ENCODE measurements around the gene XIRP2.

The XIRP2 gene

DNA sequence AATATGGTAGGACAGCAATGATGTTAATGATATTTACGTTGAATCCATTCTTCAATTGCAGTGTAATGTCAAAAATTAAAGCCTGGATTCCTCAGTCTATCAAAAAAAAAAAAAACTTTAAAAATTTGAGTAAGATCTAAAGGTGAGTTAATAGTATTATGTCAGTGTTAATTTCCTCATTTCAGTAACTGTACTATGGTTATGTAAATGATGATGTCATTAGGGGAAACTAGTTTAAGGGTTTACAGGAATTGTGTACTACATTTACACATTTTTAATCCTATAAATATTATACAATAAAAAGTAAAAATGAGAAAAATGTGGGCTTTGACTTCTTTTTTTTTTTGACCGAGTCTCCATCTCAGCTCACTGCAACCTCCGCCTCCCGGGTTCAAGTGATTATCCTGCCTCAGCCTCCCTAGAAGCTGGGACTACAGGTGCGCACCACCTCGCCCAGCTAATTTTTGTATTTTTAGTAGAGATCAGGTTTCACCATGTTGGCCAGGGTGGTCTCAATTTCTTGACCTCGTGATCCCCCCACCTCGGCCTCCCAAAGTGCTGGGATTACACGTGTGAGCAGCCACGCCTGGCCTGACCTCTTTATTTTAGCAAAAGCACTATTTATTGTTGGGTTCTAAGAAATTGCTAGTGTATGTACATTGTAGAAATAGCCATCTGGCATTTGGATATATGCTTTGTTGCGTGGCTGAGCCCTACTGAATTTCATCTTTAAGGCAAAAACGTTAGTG lies 106.5 kb downstream of the XIRP2 start:
- Histone ChIP-seq H3K36me3 (ENCODE audit: control insufficient read depth, insufficient read depth, low read length) (no peaks in the 10 kb centered on the region), H3K4me3 (replicated peaks; ENCODE audit: low read depth, low read length) (no peak overlapping the region), H3K27me3 (replicated peaks; ENCODE audit: control insufficient read depth, insufficient read depth, low read length) (no peaks in the 10 kb centered on the region)
- DNase-seq (ENCODE audit: extremely low read depth, insufficient read length) = no peak
- TF ChIP-seq, protein P1, sequence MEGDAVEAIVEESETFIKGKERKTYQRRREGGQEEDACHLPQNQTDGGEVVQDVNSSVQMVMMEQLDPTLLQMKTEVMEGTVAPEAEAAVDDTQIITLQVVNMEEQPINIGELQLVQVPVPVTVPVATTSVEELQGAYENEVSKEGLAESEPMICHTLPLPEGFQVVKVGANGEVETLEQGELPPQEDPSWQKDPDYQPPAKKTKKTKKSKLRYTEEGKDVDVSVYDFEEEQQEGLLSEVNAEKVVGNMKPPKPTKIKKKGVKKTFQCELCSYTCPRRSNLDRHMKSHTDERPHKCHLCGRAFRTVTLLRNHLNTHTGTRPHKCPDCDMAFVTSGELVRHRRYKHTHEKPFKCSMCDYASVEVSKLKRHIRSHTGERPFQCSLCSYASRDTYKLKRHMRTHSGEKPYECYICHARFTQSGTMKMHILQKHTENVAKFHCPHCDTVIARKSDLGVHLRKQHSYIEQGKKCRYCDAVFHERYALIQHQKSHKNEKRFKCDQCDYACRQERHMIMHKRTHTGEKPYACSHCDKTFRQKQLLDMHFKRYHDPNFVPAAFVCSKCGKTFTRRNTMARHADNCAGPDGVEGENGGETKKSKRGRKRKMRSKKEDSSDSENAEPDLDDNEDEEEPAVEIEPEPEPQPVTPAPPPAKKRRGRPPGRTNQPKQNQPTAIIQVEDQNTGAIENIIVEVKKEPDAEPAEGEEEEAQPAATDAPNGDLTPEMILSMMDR (IDR thresholded peaks at IDR 0.05; ENCODE audit: insufficient read depth, low read length, poor library complexity, severe bottlenecking) = no peak

DNA sequence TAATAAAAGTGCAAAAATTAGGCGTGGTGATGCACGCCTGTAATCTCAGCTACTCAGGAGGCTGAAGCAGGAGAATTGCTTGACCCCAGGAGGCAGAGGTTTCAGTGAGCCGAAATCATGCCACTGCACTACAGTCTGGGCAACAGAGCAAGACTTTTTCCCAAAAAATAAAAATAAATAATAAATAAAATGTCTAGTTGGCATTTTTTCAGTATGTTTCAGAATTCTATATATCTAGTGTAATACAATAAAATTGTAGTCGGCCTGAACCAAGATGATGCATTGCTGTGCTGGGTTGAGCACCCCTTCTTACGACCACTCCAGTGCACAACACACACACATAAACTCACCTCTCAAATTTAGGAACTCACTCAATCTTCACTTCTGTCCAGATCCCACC lies 108.2 kb downstream of the XIRP2 start:
- Histone ChIP-seq H3K36me3 (ENCODE audit: control insufficient read depth, insufficient read depth, low read length) (no peaks in the 10 kb centered on the region), H3K27me3 (replicated peaks; ENCODE audit: control insufficient read depth, insufficient read depth, low read length) (no peaks in the 10 kb centered on the region), H3K4me3 (replicated peaks; ENCODE audit: low read depth, low read length) (no peak overlapping the region)
- DNase-seq (ENCODE audit: extremely low read depth, insufficient read length) = no peak
- TF ChIP-seq, protein P1 (IDR thresholded peaks at IDR 0.05; ENCODE audit: insufficient read depth, low read length, poor library complexity, severe bottlenecking) = no peak

DNA sequence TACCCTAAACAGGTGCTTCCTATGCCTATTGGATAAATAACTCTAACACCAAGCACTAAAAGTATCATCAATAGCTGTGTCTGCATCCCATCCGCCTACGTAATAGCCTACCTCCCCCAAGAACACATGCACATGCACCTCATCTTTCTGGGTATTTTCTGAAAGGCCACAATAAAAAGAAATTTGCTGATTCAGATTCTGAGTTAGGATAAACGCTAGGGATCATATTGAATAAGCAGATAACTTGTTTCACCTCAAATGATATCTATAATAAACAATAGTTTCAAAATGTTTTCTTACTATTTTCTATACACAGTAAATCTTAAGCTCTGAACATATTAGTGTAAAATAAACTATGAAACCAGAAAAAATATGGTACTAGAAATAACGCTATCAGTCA lies 112.9 kb downstream of the XIRP2 start:
- no peaks in the 10 kb centered on the region for H3K27me3 ChIP-seq (replicated peaks; ENCODE audit: control insufficient read depth, insufficient read depth, low read length)
- TF ChIP-seq, protein P1 (IDR thresholded peaks at IDR 0.05; ENCODE audit: insufficient read depth, low read length, poor library complexity, severe bottlenecking) = no peak
- no peaks in the 10 kb centered on the region for H3K36me3 ChIP-seq (ENCODE audit: control insufficient read depth, insufficient read depth, low read length)
- no peak for DNase-seq (ENCODE audit: extremely low read depth, insufficient read length)
- no peak overlapping the region for H3K4me3 ChIP-seq (replicated peaks; ENCODE audit: low read depth, low read length)

DNA sequence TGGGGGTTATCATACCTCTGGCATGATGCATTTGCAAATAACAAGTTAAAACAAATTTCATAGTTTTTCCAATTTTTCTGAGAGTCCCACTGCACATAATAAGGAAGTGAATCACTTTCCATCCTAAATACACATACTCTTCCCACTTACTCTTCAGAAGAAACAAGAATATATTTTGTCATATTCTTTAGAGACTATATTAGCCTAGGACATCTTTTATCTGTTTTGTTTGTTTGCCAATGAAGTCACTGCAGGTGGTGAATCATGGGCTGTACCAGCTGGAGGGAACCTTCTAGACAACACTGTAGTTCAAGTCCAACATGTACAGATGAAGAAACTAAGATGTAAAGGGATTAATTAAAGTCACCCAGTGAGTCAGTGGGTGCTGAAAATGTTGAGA lies 116.8 kb downstream of the XIRP2 start:
- TF ChIP-seq, protein P1 (IDR thresholded peaks at IDR 0.05; ENCODE audit: insufficient read depth, low read length, poor library complexity, severe bottlenecking) = no peak
- no peak overlapping the region for H3K4me3 ChIP-seq (replicated peaks; ENCODE audit: low read depth, low read length)
- DNase-seq (ENCODE audit: extremely low read depth, insufficient read length) = no peak

DNA sequence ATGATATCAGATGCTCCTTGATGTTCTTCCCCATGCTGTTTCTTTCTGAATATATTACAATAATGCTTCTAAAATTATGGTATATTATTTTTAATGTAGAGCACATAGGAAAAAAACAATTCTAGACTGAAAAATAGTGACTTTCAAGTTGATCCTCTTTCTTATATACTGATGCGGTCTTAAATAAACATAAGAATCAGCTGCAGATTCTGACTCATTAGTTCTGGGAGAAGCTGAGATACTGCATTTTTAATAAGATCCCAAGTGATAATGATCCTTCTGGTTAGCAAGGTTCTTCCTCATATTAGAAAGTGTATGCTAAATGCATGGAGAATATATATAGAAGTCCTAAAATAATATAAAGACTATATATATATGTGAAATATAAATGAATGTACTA lies 124.9 kb downstream of the XIRP2 start:
- no peak for DNase-seq (ENCODE audit: extremely low read depth, insufficient read length)
- TF ChIP-seq, protein P1 (IDR thresholded peaks at IDR 0.05; ENCODE audit: insufficient read depth, low read length, poor library complexity, severe bottlenecking) = no peak
- Histone ChIP-seq H3K36me3 (ENCODE audit: control insufficient read depth, insufficient read depth, low read length) (no peaks in the 10 kb centered on the region), H3K27me3 (replicated peaks; ENCODE audit: control insufficient read depth, insufficient read depth, low read length) (no peaks in the 10 kb centered on the region), H3K4me3 (replicated peaks; ENCODE audit: low read depth, low read length) (no peak overlapping the region)

More for the DNA sequence above, 116.8 kb downstream of the XIRP2 start:
- H3K36me3 ChIP-seq (ENCODE audit: control insufficient read depth, insufficient read depth, low read length) = no peaks in the 10 kb centered on the region
- H3K27me3 ChIP-seq (replicated peaks; ENCODE audit: control insufficient read depth, insufficient read depth, low read length) = no peaks in the 10 kb centered on the region
